ENCODE data around the gene BSND. TPM values are rescaled to one million over a fixed set of nuclear protein-coding genes. Genes with fewer than 3 reads are reported as not detected.

BSND gene
- polyA plus RNA-seq (2013, experiment 1 of 2): 0.18 TPM
- polyA plus RNA-seq (2013, experiment 2 of 2): 0.21 TPM

DNA sequence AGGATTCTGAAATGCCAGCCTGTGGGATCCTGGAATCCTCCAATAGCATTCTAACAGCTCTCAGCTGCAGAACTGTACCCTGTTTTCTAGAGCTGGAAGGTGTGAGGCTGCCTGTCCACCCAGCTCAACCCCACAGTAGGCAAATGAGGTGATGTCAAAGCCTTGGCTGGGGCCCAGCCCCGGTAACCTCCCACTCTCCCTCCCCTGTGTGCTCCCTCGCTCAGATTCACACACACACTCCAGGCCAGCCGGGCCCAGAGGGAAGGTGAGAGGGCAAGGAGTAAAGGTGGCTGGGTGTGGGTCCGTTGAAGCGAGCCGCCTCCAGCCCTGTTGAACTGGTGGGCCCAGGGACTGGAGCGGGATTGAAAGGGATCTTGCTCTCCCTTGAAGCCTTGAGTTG, at the start of gene BSND:
BSND (plus strand) TSS at position 257 of the 400 bp plus-strand sequence. CDS start 254 bp downstream, outside the sequence.
- Histone ChIP-seq H3K9ac (ENCODE audit: low read length) (no peak within 1 kb of the TSS), H3K27me3 (ENCODE audit: insufficient read depth, low read length, poor library complexity) (no peaks in the 10 kb centered on the region), H3K79me2 (ENCODE audit: control insufficient read depth, insufficient read depth, low read length) (no peaks in the 10 kb centered on the region), H3K18ac (ENCODE audit: low read length) (no peak within 1 kb of the TSS), H3K27ac (ENCODE audit: low read depth, low read length) (no peak within 1 kb of the TSS), H2BK120ac (ENCODE audit: low read depth, low read length) (no peak within 1 kb of the TSS), H4K8ac (ENCODE audit: low read depth, low read length) (no peak within 1 kb of the TSS), H2BK5ac (ENCODE audit: low read length) (no peak within 1 kb of the TSS), H2AK5ac (ENCODE audit: low read length) (no peak within 1 kb of the TSS), H3K23ac (ENCODE audit: low read length) (no peak within 1 kb of the TSS), H4K5ac (ENCODE audit: low read length) (no peak within 1 kb of the TSS), H3K56ac (ENCODE audit: low read length) (no peak within 1 kb of the TSS), H3K79me1 (ENCODE audit: low read length) (no peaks in the 10 kb centered on the region), H3K4me3 (ENCODE audit: low read length) (no peak within 1 kb of the TSS), H3K36me3 (ENCODE audit: control insufficient read depth, insufficient read depth, low read length) (no peaks in the 10 kb centered on the region), H2BK15ac (replicated peaks; ENCODE audit: low read depth) (no peak within 1 kb of the TSS), H3K4ac (ENCODE audit: low read depth, low read length) (no peak within 1 kb of the TSS), H3K4me2 (ENCODE audit: low read length) (no peak within 1 kb of the TSS), H3K4me1 (ENCODE audit: control insufficient read depth, low read depth, low read length) (peaks cover 8% of the 10 kb centered on the region)
- WGBS (ENCODE audit: extremely low coverage, insufficient coverage, low lambda C conversion rate): no CpG with 5 or more reads among the region's 7 CpGs
- DNase-seq: no peak

DNA sequence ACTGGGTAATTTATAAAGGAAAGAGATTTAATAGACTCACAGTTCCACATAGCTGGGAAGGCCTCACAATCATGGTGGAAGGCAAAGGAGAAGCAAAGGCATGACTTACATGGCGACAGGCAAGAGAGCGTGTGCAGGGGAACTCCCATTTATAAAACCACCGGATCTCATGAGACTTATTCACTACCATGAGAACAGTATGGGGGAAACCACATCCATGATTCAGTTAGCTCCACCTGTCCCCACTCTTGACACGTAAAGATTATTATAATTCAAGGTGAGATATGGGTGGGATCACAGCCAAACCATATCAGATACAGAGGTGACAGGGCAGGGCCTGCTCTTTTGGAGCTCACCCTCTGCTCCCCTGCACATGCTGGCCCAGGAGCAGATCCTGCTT, 49.7 kb upstream of the BSND start:
- Histone ChIP-seq H2BK120ac (ENCODE audit: low read depth, low read length) (no peak overlapping the region), H3K27me3 (ENCODE audit: insufficient read depth, low read length, poor library complexity) (no peaks in the 10 kb centered on the region), H2BK15ac (replicated peaks; ENCODE audit: low read depth) (no peak overlapping the region), H3K79me2 (ENCODE audit: control insufficient read depth, insufficient read depth, low read length) (no peaks in the 10 kb centered on the region), H3K36me3 (ENCODE audit: control insufficient read depth, insufficient read depth, low read length) (no peaks in the 10 kb centered on the region), H2BK5ac (ENCODE audit: low read length) (no peak overlapping the region), H3K4ac (ENCODE audit: low read depth, low read length) (no peak overlapping the region), H3K4me3 (ENCODE audit: low read length) (no peak overlapping the region), H3K27ac (ENCODE audit: low read depth, low read length) (no peak overlapping the region), H3K4me2 (ENCODE audit: low read length) (no peak overlapping the region), H4K5ac (ENCODE audit: low read length) (no peak overlapping the region), H3K18ac (ENCODE audit: low read length) (no peak overlapping the region), H3K79me1 (ENCODE audit: low read length) (no peaks in the 10 kb centered on the region), H2AK5ac (ENCODE audit: low read length) (no peak overlapping the region), H3K56ac (ENCODE audit: low read length) (no peak overlapping the region), H3K23ac (ENCODE audit: low read length) (no peak overlapping the region), H4K8ac (ENCODE audit: low read depth, low read length) (no peak overlapping the region), H3K4me1 (ENCODE audit: control insufficient read depth, low read depth, low read length) (no peaks in the 10 kb centered on the region), H3K9ac (ENCODE audit: low read length) (no peak overlapping the region)
- DNase-seq: no peak
- no CpG with 5 or more reads among the region's 4 CpGs for WGBS (ENCODE audit: extremely low coverage, insufficient coverage, low lambda C conversion rate)

DNA sequence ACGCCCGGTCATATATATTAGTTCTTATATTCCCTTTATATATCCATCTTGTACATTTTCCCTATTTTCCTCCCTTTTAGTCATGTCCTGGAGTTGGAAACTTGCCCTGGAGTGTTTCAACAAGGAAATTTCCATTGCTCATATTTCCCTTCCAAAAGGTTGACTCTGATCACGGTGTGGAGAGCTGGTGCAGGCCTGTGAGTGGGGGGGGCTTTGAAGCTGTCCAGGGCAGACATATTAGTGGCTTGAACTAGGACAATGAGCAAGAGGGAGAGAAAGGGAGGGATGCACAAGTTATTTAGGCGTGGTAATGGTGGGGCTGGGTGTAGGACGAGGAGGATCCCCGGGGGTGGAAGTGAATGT, 48.7 kb upstream of the BSND start:
- Histone ChIP-seq H2BK5ac (ENCODE audit: low read length) (no peak overlapping the region), H3K56ac (ENCODE audit: low read length) (peak overlapping the region; percentile 80), H3K4me3 (ENCODE audit: low read length) (no peak overlapping the region), H3K4me2 (ENCODE audit: low read length) (no peak overlapping the region), H3K23ac (ENCODE audit: low read length) (no peak overlapping the region), H4K5ac (ENCODE audit: low read length) (no peak overlapping the region), H3K27ac (ENCODE audit: low read depth, low read length) (no peak overlapping the region), H3K79me2 (ENCODE audit: control insufficient read depth, insufficient read depth, low read length) (no peaks in the 10 kb centered on the region), H3K4me1 (ENCODE audit: control insufficient read depth, low read depth, low read length) (no peaks in the 10 kb centered on the region), H3K27me3 (ENCODE audit: insufficient read depth, low read length, poor library complexity) (no peaks in the 10 kb centered on the region), H3K36me3 (ENCODE audit: control insufficient read depth, insufficient read depth, low read length) (no peaks in the 10 kb centered on the region), H2BK15ac (replicated peaks; ENCODE audit: low read depth) (no peak overlapping the region), H3K9ac (ENCODE audit: low read length) (peak overlapping the region; percentile 57), H3K18ac (ENCODE audit: low read length) (no peak overlapping the region), H3K79me1 (ENCODE audit: low read length) (no peaks in the 10 kb centered on the region), H4K8ac (ENCODE audit: low read depth, low read length) (no peak overlapping the region), H2AK5ac (ENCODE audit: low read length) (no peak overlapping the region), H3K4ac (ENCODE audit: low read depth, low read length) (no peak overlapping the region), H2BK120ac (ENCODE audit: low read depth, low read length) (no peak overlapping the region)
- WGBS (ENCODE audit: extremely low coverage, insufficient coverage, low lambda C conversion rate): no CpG with 5 or more reads among the region's 6 CpGs
- no peak for DNase-seq

DNA sequence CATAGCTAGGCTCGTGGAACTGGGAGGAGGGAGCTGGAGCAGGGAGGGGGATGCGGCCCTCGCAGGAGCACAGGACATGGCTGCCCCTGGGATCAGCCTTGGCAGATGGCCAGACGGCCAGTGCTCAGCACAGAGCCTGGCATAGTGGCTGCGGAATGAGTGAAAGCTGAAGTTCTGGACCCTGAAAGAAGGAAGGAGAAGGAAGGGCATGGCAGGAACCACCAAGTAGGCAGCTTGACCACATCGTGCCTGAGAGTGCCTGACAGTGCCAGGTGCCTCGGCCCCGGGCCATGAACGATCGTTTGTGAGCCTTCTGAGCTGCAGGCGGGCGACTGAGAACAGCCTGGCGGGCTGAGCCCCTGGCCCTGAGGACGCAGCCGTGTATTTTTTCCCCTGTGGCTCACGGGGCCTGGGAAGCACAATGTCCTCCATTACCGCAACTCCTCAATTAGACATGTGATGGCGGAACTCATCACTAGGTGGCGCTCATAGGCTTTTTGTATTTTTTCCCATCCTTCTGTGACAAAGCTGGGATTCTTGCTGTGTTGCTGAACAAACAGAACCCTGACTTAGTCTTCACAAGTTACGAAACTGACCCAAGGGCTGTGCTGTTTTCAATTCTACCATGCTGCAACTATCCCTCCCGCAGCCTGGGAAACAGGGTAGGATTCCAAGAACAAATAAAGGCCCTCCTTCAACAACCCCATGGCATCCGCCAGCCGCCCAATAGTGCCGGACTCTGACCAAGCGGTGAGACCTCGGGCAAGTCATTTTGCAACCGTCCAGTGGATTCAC, 48.2 kb upstream of the BSND start:
- Histone ChIP-seq H3K79me2 (ENCODE audit: control insufficient read depth, insufficient read depth, low read length) (no peaks in the 10 kb centered on the region), H3K4me2 (ENCODE audit: low read length) (peak overlapping the region; percentile 4), H3K18ac (ENCODE audit: low read length) (peak overlapping the region; percentile 13), H3K4ac (ENCODE audit: low read depth, low read length) (peak overlapping the region; percentile 44), H3K27me3 (ENCODE audit: insufficient read depth, low read length, poor library complexity) (no peaks in the 10 kb centered on the region), H2AK5ac (ENCODE audit: low read length) (no peak overlapping the region), H3K36me3 (ENCODE audit: control insufficient read depth, insufficient read depth, low read length) (no peaks in the 10 kb centered on the region), H3K79me1 (ENCODE audit: low read length) (no peaks in the 10 kb centered on the region), H3K27ac (ENCODE audit: low read depth, low read length) (no peak overlapping the region), H2BK15ac (replicated peaks; ENCODE audit: low read depth) (no peak overlapping the region), H3K4me3 (ENCODE audit: low read length) (no peak overlapping the region), H4K5ac (ENCODE audit: low read length) (peak overlapping the region; percentile 2), H3K9ac (ENCODE audit: low read length) (peak overlapping the region; percentile 57), H3K56ac (ENCODE audit: low read length) (peak overlapping the region; percentile 80), H2BK5ac (ENCODE audit: low read length) (no peak overlapping the region), H3K4me1 (ENCODE audit: control insufficient read depth, low read depth, low read length) (no peaks in the 10 kb centered on the region), H2BK120ac (ENCODE audit: low read depth, low read length) (no peak overlapping the region), H3K23ac (ENCODE audit: low read length) (no peak overlapping the region), H4K8ac (ENCODE audit: low read depth, low read length) (no peak overlapping the region)
- WGBS (ENCODE audit: extremely low coverage, insufficient coverage, low lambda C conversion rate): no CpG with 5 or more reads among the region's 27 CpGs
- DNase-seq: peak; percentile 88

DNA sequence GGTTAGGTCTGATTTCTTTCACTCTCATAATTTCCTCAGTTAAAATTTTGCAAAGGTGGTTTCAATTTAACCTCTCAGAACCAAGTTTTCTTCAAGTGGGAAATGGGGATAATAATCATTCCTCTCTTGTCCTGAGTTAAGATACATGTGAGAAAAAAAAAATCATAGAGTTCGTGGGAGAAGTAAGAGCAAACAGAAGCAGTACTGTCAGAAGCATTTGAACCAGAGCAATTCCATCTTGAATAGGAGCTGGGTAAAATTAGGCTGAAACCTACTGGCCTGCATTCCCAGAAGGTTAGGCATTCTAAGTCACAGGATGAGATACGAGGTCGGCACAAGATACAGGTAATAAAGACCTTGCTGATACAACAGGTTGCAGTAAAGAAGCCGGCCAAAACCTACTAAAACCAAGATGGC, 46.9 kb upstream of the BSND start:
- Histone ChIP-seq H4K8ac (ENCODE audit: low read depth, low read length) (no peak overlapping the region), H2BK5ac (ENCODE audit: low read length) (no peak overlapping the region), H3K56ac (ENCODE audit: low read length) (no peak overlapping the region), H3K18ac (ENCODE audit: low read length) (no peak overlapping the region), H3K79me2 (ENCODE audit: control insufficient read depth, insufficient read depth, low read length) (no peaks in the 10 kb centered on the region), H3K23ac (ENCODE audit: low read length) (no peak overlapping the region), H2AK5ac (ENCODE audit: low read length) (no peak overlapping the region), H3K79me1 (ENCODE audit: low read length) (no peaks in the 10 kb centered on the region), H3K36me3 (ENCODE audit: control insufficient read depth, insufficient read depth, low read length) (no peaks in the 10 kb centered on the region), H3K4me2 (ENCODE audit: low read length) (no peak overlapping the region), H3K27ac (ENCODE audit: low read depth, low read length) (no peak overlapping the region), H3K9ac (ENCODE audit: low read length) (no peak overlapping the region), H3K27me3 (ENCODE audit: insufficient read depth, low read length, poor library complexity) (no peaks in the 10 kb centered on the region), H2BK15ac (replicated peaks; ENCODE audit: low read depth) (no peak overlapping the region), H3K4me1 (ENCODE audit: control insufficient read depth, low read depth, low read length) (no peaks in the 10 kb centered on the region), H4K5ac (ENCODE audit: low read length) (no peak overlapping the region), H3K4ac (ENCODE audit: low read depth, low read length) (no peak overlapping the region), H3K4me3 (ENCODE audit: low read length) (no peak overlapping the region), H2BK120ac (ENCODE audit: low read depth, low read length) (no peak overlapping the region)
- no peak for DNase-seq
- no CpG with 5 or more reads among the region's 4 CpGs for WGBS (ENCODE audit: extremely low coverage, insufficient coverage, low lambda C conversion rate)

All from mesendoderm (in vitro differentiated cells).